HAP-1 (cell line): Measurements from ENCODE around the gene CCDC88C.
A peak's percentile ranks its signal among the peaks of the same experiment; 100 is the strongest.

Experiments used
- DNase-seq, 2 experiments: peaks; one replicate each; pipeline ENCODE4 v3.0.0-alpha.2; 2016 to 2020; ENCODE audit warnings: low spot score in 2 of 2
- H3K27me3 ChIP-seq: fragments of 250-450 bp; sonication (Bioruptor Pico); 2 replicates; pipeline ENCODE4 v1.5.1; 2020; ENCODE audit warnings: low read depth, mild to moderate bottlenecking, moderate library complexity
- H3K36me3 ChIP-seq: fragments of 250-450 bp; sonication (Bioruptor Pico); replicated peaks from 2 replicates; pipeline ENCODE4 v1.5.1; 2020; ENCODE audit warnings: mild to moderate bottlenecking
- H3K4me1 ChIP-seq: fragments of 250-450 bp; sonication (Bioruptor Pico); 2 replicates; pipeline ENCODE4 v1.5.1; 2020; ENCODE audit warnings: mild to moderate bottlenecking
- H3K4me3 ChIP-seq: fragments of 250-450 bp; sonication (Bioruptor Pico); 2 replicates; pipeline ENCODE4 v1.5.1; 2020; ENCODE audit warnings: mild to moderate bottlenecking, moderate library complexity
- H3K9me3 ChIP-seq: fragments of 250-450 bp; sonication (Bioruptor Pico); 2 replicates; pipeline ENCODE4 v1.5.1; 2020; ENCODE audit warnings: mild to moderate bottlenecking, moderate library complexity
- in situ Hi-C: fragments of 300-500 bp; cut with MboI; formaldehyde crosslinking; loops from 3 replicates; pipeline ENCODE4 v1.14.3; 2020; ENCODE audit warnings: low sequenced_read_pairs, inconsistent platforms, mixed read lengths

CCDC88C gene

DNA sequence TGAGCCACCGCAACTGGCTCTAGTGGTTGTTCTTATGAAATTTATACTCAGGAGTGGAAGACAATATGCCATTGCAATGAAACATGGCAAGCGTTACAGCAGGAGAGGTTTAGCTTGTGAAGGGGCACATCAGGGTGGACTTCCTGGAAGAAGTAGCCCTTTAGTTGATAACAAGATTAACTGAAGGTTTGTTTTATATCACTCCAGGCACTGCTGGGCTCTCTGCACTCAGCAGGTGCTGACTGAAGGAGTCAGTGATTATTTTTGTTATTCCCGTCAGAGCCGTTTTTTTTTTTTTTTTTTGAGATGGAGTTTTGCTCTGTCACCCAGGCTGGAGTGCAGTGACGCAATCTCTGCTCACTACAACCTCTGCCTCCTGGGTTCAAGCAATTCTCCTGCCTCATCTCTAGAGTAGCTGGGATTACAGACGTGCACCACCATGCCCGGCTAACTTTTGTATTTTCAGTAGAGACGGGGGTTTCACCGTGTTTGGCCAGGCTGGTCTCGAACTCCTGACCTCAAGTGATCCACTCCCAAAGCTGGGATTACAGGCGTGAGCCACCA is 155.6 kb downstream of the CCDC88C start:
- H3K9me3 ChIP-seq = no peaks in the 10 kb centered on the region
- H3K4me1 ChIP-seq = peaks cover 2% of the 10 kb centered on the region; the same call in 1 of the 2 replicates
- in situ Hi-C loops = no loop called here
- no peak for DNase-seq
- no peak overlapping the region for H3K4me3 ChIP-seq
- no peaks in the 10 kb centered on the region for H3K36me3 ChIP-seq
- no peaks in the 10 kb centered on the region for H3K27me3 ChIP-seq

DNA sequence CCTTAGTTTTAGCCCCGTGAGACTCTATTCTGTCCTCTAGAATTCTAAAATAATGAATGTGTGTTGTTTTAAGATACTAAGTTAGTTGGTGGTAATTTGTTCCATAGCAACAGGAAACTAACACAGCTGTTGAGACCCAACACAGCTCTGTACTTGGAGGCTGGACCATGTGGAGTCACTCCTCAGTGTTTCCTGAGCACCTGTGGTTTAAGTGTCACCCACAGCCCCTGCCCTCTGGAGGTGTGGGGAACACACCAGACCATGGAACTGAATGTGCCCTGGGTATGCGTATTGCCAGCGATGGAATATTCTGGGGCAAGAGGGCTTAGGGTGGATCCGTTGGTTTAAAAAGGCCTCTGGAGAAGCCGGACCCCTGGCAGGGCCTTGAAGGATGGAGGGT is 156.5 kb downstream of the CCDC88C start:
- in situ Hi-C loops = no loop called here
- H3K27me3 ChIP-seq = no peaks in the 10 kb centered on the region
- DNase-seq = no peak

DNA sequence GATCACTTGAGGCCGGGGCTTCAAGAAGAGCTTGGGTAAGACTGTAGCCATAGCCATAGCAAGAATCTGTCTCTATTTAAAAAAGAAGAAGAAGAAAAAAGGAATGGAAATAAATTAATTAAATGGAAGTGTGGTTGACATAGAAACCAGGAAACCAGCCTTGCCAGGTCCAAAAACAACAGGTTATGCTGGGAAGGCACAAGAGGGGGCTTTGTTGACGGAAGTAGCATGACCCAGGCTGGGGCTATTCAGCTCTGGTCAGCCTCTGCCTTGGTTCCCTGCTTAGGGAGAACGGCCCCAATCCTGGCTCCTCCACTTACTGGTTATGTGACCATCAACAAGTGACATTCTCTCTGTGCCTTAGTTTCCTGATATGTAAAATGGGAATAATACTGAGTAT is 158.7 kb downstream of the CCDC88C start:
- no peaks in the 10 kb centered on the region for H3K9me3 ChIP-seq
- DNase-seq = no peak
- no peak overlapping the region for H3K4me3 ChIP-seq
- no peaks in the 10 kb centered on the region for H3K36me3 ChIP-seq
- no peaks in the 10 kb centered on the region for H3K27me3 ChIP-seq
- peaks cover 5% of the 10 kb centered on the region for H3K4me1 ChIP-seq
- in situ Hi-C loops = no loop called here

More for the DNA sequence above, 156.5 kb downstream of the CCDC88C start:
- Histone ChIP-seq H3K9me3 (no peaks in the 10 kb centered on the region), H3K4me3 (no peak overlapping the region), H3K36me3 (no peaks in the 10 kb centered on the region), H3K4me1 (peaks cover 5% of the 10 kb centered on the region; the same call in 1 of the 2 replicates)

DNA sequence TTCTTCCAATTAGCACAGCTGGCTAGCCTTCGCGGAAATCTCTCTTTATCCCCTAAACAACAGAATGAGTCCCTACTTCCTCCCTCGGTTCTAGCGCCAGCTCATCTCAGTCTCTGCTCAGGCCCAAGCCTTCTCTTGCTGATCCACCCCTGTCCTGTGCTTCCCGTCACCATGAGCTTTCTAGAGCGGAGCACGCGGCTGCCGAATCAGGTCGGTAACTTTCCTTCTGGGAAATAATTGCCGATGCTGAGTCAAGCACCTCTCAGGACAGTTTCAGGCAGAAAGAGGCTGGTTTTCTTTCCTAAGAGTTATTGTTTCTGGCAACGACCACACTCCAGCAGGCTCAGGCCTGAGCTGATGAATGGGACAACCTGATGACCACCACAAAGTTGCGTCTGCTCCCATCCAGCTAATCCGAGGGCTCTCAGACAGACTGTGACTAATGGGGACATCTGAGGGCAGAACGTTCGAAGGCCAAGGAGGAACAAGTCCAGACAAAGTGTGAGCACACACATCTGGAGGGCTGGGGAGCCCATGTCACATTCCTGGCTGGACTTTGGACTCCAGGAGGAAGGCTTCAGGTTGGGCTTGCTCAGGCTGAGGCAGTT is 159.5 kb downstream of the CCDC88C start:
- Histone ChIP-seq H3K9me3 (no peaks in the 10 kb centered on the region), H3K4me1 (peaks cover 5% of the 10 kb centered on the region), H3K36me3 (no peaks in the 10 kb centered on the region), H3K4me3 (no peak overlapping the region), H3K27me3 (no peaks in the 10 kb centered on the region)
- DNase-seq = no peak
- in situ Hi-C loops = no loop called here

DNA sequence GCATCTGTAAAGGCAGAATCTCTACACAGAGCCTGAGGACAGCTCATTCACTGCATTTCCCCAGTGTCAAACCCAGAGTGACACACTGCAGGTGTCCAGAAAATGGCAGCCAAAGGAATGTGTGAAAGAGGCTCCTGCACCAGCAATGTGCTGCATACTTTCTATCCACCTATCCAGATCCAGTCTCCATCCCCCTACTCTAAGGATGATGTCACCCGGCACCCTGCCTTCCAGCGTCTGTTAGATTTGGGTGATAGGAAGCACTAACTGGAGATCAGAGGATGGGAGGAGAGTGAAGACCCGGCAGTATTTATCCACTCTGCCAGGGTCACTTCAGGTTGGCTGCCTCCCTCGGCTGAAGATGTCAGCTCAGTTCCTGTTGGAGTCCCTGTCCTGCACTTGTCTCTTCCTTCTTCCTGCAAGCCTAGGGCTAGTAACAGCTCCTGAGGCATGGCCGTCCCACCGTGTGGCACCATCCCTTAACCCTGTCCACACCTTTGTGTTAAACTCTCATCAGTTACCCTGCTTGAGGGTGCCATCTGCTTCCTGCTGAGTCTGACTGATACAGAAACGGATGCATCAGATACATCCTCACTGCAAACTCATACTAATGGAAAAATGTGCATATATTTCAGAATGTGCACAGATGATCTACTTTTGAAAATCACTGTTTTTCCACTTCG is 160.2 kb downstream of the CCDC88C start:
- DNase-seq = no peak
- Histone ChIP-seq H3K27me3 (no peaks in the 10 kb centered on the region), H3K4me3 (no peak overlapping the region), H3K4me1 (peaks cover 8% of the 10 kb centered on the region), H3K9me3 (no peaks in the 10 kb centered on the region), H3K36me3 (no peaks in the 10 kb centered on the region)
- in situ Hi-C loops = no loop called here

DNA sequence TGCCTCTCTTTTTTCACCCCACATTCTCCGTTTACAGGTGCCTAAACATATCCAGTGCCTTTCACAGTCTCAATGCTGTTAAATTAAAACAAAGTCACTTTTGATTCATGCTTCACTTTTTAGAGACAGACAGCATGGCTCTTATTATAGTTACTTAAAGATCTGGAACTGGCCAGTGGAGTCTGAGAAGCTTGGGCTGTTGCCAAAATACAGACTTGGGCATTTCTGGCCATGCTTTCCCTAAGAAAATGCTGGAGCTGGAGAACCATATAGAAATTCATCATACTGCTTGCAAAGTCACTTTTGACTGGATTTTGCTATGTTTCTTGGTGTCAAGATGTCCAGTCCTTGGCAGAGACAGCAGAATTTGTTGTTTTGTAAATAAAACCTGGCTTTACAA is 161.0 kb downstream of the CCDC88C start:
- in situ Hi-C loops = no loop called here
- Histone ChIP-seq H3K9me3 (no peaks in the 10 kb centered on the region), H3K4me1 (peaks cover 8% of the 10 kb centered on the region), H3K27me3 (no peaks in the 10 kb centered on the region), H3K4me3 (no peak overlapping the region), H3K36me3 (no peaks in the 10 kb centered on the region)
- DNase-seq = no peak

DNA sequence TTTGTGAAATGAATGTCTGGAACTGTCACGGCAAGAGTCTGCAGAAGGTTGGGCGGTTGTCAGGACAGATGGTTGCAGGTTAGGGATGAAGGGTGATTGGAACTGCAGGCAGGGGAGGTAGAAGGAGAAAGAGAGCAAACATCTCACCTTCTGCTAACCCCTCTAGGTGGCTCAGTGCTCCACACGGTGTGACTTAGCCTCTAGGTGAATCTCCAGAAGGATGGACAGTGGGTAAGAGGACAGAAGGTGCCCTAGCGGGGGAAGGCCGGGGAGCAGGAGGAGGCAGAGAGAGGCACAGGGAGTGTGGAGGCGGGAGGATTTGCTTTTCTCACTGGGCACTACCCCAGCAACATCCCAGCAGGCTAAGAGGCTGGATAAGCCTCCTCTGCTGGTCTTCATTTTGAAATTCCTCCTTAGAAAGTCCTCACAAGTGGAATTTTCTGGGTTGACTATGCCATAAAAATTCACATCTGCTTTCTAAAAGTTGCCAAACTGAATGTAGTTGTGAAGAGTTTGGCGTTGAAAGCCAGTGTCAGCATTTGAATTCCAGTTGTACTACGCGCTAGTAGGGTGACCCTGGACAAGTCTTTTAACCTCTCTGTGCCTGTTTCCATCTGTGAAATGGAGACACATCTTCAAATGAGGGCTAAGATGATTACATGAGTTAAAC is 162.5 kb downstream of the CCDC88C start:
- no peaks in the 10 kb centered on the region for H3K27me3 ChIP-seq
- no peaks in the 10 kb centered on the region for H3K9me3 ChIP-seq
- in situ Hi-C loops = no loop called here
- peaks cover 8% of the 10 kb centered on the region for H3K4me1 ChIP-seq
- H3K4me3 ChIP-seq = no peak overlapping the region
- no peaks in the 10 kb centered on the region for H3K36me3 ChIP-seq
- no peak for DNase-seq

DNA sequence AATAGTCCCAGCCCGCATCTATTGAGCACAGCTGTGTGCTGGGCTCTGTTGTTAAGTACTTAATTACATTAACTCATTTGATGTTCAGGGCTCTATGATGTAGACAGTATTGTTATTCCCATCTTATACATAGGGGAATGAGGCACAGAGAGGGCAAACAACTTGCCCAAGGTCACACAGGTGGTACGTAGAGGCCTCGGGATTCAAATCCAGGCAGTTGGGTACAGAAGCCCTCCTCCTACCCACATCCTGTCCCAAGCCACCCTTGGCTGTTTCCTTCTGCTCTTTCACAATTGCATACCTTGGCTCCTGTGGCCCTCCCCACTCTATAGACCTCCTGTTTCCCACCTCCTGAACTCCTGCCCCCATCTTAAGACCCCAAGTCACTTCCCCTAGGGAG is 163.2 kb downstream of the CCDC88C start:
- in situ Hi-C loops = no loop called here

DNA sequence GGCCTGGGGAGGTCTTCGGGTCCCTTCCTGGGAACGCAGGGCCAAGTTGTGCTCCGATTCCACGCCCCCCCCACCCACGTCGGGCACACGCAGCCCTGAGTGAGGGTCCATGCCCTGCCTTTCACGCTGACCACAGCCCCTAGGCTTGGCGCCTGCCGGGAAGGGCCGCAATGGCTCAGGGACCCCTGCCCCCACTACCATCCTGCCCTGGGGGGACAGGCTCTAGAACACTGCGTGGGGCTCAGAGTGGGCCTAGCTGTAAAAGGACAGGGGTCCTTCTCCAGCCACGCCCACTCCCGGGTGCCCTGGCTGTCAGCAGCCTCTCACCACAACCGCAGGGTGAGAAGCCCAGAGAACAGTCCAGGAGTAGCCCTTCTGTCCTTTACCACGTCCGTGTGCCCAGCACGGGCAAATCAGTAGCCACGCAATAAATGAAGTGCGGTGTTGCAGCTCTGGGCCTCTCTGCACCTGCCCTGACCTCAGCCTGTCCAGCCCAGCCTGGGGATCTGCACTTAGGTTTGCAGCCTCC is 163.8 kb downstream of the CCDC88C start:
- in situ Hi-C loops = no loop called here
- H3K4me1 ChIP-seq = peaks cover 8% of the 10 kb centered on the region
- H3K27me3 ChIP-seq = no peaks in the 10 kb centered on the region
- H3K9me3 ChIP-seq = no peaks in the 10 kb centered on the region
- peak overlapping the region; percentile 40 for H3K4me3 ChIP-seq
- no peaks in the 10 kb centered on the region for H3K36me3 ChIP-seq
- peak in 1 of 2 experiments; percentile 21 for DNase-seq

More for the DNA sequence above, 163.2 kb downstream of the CCDC88C start:
- H3K4me1 ChIP-seq = peaks cover 8% of the 10 kb centered on the region
- H3K27me3 ChIP-seq = no peaks in the 10 kb centered on the region
- no peaks in the 10 kb centered on the region for H3K9me3 ChIP-seq
- DNase-seq = no peak
- no peak overlapping the region for H3K4me3 ChIP-seq
- H3K36me3 ChIP-seq = no peaks in the 10 kb centered on the region

DNA sequence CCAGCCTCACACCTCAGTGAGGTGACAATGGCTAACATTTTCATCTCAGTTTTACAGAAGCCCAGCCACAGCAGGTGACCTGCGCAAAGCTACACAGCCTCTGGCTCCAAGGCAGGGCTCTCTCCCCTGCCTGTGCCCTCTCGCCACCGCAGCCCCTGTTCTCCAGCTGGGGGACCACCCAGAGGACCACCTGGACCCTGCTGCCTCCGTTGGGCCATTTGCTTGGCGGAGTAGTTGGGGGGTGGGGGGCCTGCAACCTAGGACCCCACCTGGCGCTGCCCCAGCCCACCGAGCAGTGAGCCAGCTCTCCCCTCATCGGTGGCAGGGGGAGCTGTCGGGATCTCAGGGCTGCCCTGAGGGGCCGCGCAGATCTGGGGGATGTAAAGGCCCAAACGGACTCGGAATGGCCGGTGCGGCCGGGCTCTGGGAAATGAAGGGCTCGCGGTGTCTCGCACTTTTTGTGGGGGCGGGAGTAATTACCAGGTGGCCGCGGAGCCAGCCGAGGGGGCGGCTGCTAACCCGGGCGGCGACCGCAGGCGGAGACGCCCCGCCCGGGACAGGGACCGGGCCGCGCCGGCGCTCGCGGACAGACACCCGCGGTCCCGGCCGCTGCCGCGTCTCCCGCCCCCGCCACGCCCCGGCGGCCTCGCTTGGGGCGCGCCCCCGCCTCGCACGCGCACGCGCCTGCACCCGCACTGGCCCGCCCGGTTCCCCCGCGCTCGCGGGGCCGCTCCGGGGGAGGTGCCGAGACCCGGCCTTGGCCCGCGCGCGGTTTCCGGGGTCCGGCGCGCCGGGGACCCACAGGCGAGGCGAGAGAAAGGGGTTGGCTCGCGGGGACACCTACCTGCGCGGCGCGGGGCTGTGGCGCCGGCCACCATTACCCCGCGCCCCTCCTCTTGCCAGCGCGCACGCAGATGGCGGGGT is 164.5 kb downstream of the CCDC88C start:
- H3K4me3 ChIP-seq = peak overlapping the region; percentile 40
- H3K36me3 ChIP-seq = no peaks in the 10 kb centered on the region
- H3K9me3 ChIP-seq = no peaks in the 10 kb centered on the region
- H3K4me1 ChIP-seq = peaks cover 8% of the 10 kb centered on the region
- no peaks in the 10 kb centered on the region for H3K27me3 ChIP-seq
- peak in 1 of 2 experiments; percentile 55 for DNase-seq
- in situ Hi-C loops = no loop called here

DNA sequence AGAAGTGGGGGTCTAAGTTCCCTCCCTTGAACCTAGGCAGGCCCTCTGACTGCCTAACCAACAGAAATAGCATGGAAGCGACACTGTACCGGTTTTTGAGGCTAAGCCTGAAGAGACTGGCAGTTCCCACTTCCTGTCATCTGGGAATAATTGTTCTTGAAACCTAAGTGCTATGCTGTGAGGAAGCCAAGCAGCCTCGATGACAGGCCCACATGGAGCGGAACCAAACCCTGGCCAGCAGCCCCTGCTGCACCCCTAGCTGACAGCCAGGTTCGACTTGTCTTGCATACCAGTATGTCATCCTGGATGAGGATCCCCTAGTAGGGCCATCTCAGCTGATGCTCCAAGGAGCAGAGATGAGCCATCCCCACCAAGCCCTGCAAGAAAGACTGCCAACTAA is 166.7 kb downstream of the CCDC88C start:
- H3K9me3 ChIP-seq = no peaks in the 10 kb centered on the region
- in situ Hi-C loops = no loop called here
- peaks cover 3% of the 10 kb centered on the region for H3K4me1 ChIP-seq
- no peaks in the 10 kb centered on the region for H3K36me3 ChIP-seq
- no peaks in the 10 kb centered on the region for H3K27me3 ChIP-seq
- DNase-seq = no peak
- no peak overlapping the region for H3K4me3 ChIP-seq

DNA sequence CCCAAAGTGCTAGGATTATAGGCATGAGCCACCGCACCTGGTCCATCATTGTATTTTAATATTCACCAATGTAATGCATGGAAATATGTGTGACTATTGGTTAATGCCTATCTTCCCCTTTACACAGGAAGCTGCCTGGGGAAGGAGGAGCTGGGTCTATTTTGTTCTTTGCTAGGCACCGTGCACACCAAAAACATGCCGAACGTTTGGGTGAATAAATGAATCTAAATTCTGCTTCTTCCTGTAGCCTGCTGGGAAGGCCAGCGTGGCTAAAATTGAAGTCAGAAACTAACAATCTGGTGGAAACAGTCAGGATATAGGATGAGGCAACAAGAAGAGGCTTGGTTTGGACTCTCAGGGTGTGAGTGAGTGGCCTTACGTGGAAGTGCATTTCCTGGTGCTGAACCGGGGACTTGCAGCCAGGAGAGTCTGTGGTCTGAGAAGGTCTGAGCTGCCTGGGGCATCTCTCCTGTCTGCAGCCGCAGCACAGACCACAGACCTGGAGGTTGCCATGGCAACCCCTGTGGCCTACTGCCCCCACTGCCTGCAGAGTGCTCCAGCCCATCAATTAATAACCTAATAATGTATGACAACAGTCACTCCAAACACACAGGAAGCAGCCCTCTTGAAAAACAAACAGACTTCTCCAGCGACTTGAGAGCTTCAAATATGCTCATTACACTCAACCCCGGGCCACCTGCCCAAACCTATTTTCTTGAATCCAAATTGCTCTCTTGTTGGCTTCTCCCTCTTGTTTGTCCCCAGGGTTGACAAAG is 167.6 kb downstream of the CCDC88C start:
- no peaks in the 10 kb centered on the region for H3K9me3 ChIP-seq
- no peak for DNase-seq
- H3K4me3 ChIP-seq = no peak overlapping the region
- no peaks in the 10 kb centered on the region for H3K36me3 ChIP-seq
- peaks cover 3% of the 10 kb centered on the region for H3K4me1 ChIP-seq
- in situ Hi-C loops = no loop called here
- H3K27me3 ChIP-seq = no peaks in the 10 kb centered on the region
